HG03095 (cell line): Measurements from ENCODE around the gene GAS2L2.

Source experiments
- ATAC-seq: cut with Tn5 transposase; IDR thresholded peaks from one replicate; pipeline ENCODE4 v1.9.1; 2021; ENCODE audit warnings: moderate library complexity; ENCODE audit not compliant: unreplicated experiment

The GAS2L2 gene

GRCh38 chr17:35748341-35748841 is 4.6 kb downstream of the GAS2L2 start:
- ATAC-seq: no peak

- no peak for ATAC-seq
Measured at GRCh38 chr17:35747540-35748017, 5.5 kb downstream of the GAS2L2 start.

- no peak for ATAC-seq
Measured at GRCh38 chr17:35745749-35746320, 7.2 kb downstream of the GAS2L2 start.

GRCh38 chr17:35745246-35745645 is 7.8 kb downstream of the GAS2L2 start:
- no peak for ATAC-seq

GRCh38 chr17:35744830-35745229 is 8.2 kb downstream of the GAS2L2 start:
- no peak for ATAC-seq

- ATAC-seq: no peak
Measured at GRCh38 chr17:35743626-35744328, 9.3 kb downstream of the GAS2L2 start.

- no peak for ATAC-seq
Measured at GRCh38 chr17:35742896-35743477, 10.1 kb downstream of the GAS2L2 start.

GRCh38 chr17:35742496-35742895 is 10.5 kb downstream of the GAS2L2 start:
- no peak for ATAC-seq

- no peak for ATAC-seq
Measured at GRCh38 chr17:35740997-35741931, 11.8 kb downstream of the GAS2L2 start.

- ATAC-seq: no peak
Measured at GRCh38 chr17:35740216-35740615, 12.8 kb downstream of the GAS2L2 start.

GRCh38 chr17:35738519-35739133 is 14.4 kb downstream of the GAS2L2 start:
- ATAC-seq: no peak

- ATAC-seq: no peak
Measured at GRCh38 chr17:35736236-35736635, 16.8 kb downstream of the GAS2L2 start.

GRCh38 chr17:35735036-35735805 is 17.8 kb downstream of the GAS2L2 start:
- ATAC-seq: no peak

GRCh38 chr17:35734396-35734795 is 18.6 kb downstream of the GAS2L2 start:
- no peak for ATAC-seq

GRCh38 chr17:35733366-35733765 is 19.7 kb downstream of the GAS2L2 start:
- ATAC-seq: no peak

- no peak for ATAC-seq
Measured at GRCh38 chr17:35732806-35733136, 20.3 kb downstream of the GAS2L2 start.

- no peak for ATAC-seq
Measured at GRCh38 chr17:35731917-35732805, 20.9 kb downstream of the GAS2L2 start.

GRCh38 chr17:35731239-35731916 is 21.7 kb downstream of the GAS2L2 start, which contains the start of gene RASL10B:
TSS of gene RASL10B (plus strand) at chr17:35731639. CDS start at chr17:35735185, 3,546 bp downstream.
- ATAC-seq: no peak
